ENCODE data around the gene SLC12A7.

The SLC12A7 gene

GRCh38 chr5:1011226-1011631 is 100.6 kb downstream of the SLC12A7 start:
- TF ChIP-seq, protein P1, sequence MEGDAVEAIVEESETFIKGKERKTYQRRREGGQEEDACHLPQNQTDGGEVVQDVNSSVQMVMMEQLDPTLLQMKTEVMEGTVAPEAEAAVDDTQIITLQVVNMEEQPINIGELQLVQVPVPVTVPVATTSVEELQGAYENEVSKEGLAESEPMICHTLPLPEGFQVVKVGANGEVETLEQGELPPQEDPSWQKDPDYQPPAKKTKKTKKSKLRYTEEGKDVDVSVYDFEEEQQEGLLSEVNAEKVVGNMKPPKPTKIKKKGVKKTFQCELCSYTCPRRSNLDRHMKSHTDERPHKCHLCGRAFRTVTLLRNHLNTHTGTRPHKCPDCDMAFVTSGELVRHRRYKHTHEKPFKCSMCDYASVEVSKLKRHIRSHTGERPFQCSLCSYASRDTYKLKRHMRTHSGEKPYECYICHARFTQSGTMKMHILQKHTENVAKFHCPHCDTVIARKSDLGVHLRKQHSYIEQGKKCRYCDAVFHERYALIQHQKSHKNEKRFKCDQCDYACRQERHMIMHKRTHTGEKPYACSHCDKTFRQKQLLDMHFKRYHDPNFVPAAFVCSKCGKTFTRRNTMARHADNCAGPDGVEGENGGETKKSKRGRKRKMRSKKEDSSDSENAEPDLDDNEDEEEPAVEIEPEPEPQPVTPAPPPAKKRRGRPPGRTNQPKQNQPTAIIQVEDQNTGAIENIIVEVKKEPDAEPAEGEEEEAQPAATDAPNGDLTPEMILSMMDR (conservative IDR thresholded peaks at IDR 0.05; ENCODE audit: low read length), result peak; percentile 71
- TF ChIP-seq EZH2phosphoT487 (IDR thresholded peaks at IDR 0.05; ENCODE audit: borderline replicate concordance), result no peak
- Histone ChIP-seq H3K4me1 (ENCODE audit: insufficient read depth, low read length, poor library complexity, severe bottlenecking) (peaks cover 37% of the 10 kb centered on the region), H3K4me2 (ENCODE audit: low read depth, low read length, poor library complexity, severe bottlenecking) (peak overlapping the region; percentile 84), H3K27me3 (ENCODE audit: insufficient read depth, low read length, poor library complexity, severe bottlenecking) (no peaks in the 10 kb centered on the region), H4K20me1 (ENCODE audit: insufficient read depth, low read length, poor library complexity, severe bottlenecking) (peaks cover 30% of the 10 kb centered on the region), H3K9ac (ENCODE audit: low read depth, low read length, poor library complexity, severe bottlenecking) (peak overlapping the region; percentile 68), H3K36me3 (ENCODE audit: insufficient read depth, low read length) (no peaks in the 10 kb centered on the region; the same call in 1 of the 2 replicates), H3K4me3 (ENCODE audit: low read length, poor library complexity, severe bottlenecking) (peak overlapping the region; percentile 72), H3F3A (ENCODE audit: low read depth) (no peaks in the 10 kb centered on the region), H3K79me2 (ENCODE audit: insufficient read depth, low read length) (peaks cover 54% of the 10 kb centered on the region), H3K9me3 (ENCODE audit: insufficient read depth, low read depth, low read length) (no peaks in the 10 kb centered on the region), H3K9me2 (replicated peaks; ENCODE audit: low read depth, low read length) (no peaks in the 10 kb centered on the region), H2AFZ (ENCODE audit: low read length) (no peak overlapping the region)

DNA sequence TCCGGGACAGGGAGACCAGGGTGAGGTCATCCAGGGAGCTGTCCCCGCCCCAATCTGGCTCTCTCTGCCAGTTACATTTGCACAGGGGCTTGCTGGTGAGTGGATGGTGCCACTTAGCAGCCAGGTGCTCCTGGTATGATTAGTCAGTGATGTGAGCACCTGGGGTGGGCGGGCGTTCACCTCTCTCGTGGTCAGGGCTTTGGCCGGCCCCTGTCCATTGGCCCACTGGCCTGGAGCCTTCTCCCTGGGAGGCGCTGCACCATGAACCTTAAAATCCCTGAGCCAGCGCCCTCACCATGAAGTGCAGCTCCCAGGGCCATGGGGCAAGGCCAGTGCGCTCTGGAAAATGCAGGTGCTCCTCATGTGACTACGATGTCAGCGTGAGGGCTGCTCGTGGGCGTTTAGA is 101.2 kb downstream of the SLC12A7 start:
- Histone ChIP-seq H3K27me3 (ENCODE audit: insufficient read depth, low read length, poor library complexity, severe bottlenecking) (no peaks in the 10 kb centered on the region), H3K9ac (ENCODE audit: low read depth, low read length, poor library complexity, severe bottlenecking) (peak overlapping the region; percentile 68), H3K4me1 (ENCODE audit: insufficient read depth, low read length, poor library complexity, severe bottlenecking) (peaks cover 37% of the 10 kb centered on the region), H3K4me2 (ENCODE audit: low read depth, low read length, poor library complexity, severe bottlenecking) (peak overlapping the region; percentile 84), H3K9me2 (replicated peaks; ENCODE audit: low read depth, low read length) (no peaks in the 10 kb centered on the region), H3K79me2 (ENCODE audit: insufficient read depth, low read length) (peaks cover 54% of the 10 kb centered on the region), H2AFZ (ENCODE audit: low read length) (no peak overlapping the region), H4K20me1 (ENCODE audit: insufficient read depth, low read length, poor library complexity, severe bottlenecking) (peaks cover 30% of the 10 kb centered on the region), H3K4me3 (ENCODE audit: low read length, poor library complexity, severe bottlenecking) (peak overlapping the region; percentile 72), H3K36me3 (ENCODE audit: insufficient read depth, low read length) (no peaks in the 10 kb centered on the region; the same call in 1 of the 2 replicates), H3F3A (ENCODE audit: low read depth) (no peaks in the 10 kb centered on the region), H3K9me3 (ENCODE audit: insufficient read depth, low read depth, low read length) (no peaks in the 10 kb centered on the region)
- TF ChIP-seq, protein P1 (conservative IDR thresholded peaks at IDR 0.05; ENCODE audit: low read length), result no peak
- TF ChIP-seq EZH2phosphoT487 (IDR thresholded peaks at IDR 0.05; ENCODE audit: borderline replicate concordance), result no peak

GRCh38 chr5:1010181-1010510 is 101.7 kb downstream of the SLC12A7 start:
- Histone ChIP-seq H3K79me2 (ENCODE audit: insufficient read depth, low read length) (peaks cover 54% of the 10 kb centered on the region), H3K9ac (ENCODE audit: low read depth, low read length, poor library complexity, severe bottlenecking) (peak overlapping the region; percentile 68), H2AFZ (ENCODE audit: low read length) (no peak overlapping the region), H3K9me2 (replicated peaks; ENCODE audit: low read depth, low read length) (no peaks in the 10 kb centered on the region), H3K9me3 (ENCODE audit: insufficient read depth, low read depth, low read length) (no peaks in the 10 kb centered on the region), H3K36me3 (ENCODE audit: insufficient read depth, low read length) (no peaks in the 10 kb centered on the region; the same call in 1 of the 2 replicates), H3K4me1 (ENCODE audit: insufficient read depth, low read length, poor library complexity, severe bottlenecking) (peaks cover 38% of the 10 kb centered on the region), H3F3A (ENCODE audit: low read depth) (no peaks in the 10 kb centered on the region), H3K27me3 (ENCODE audit: insufficient read depth, low read length, poor library complexity, severe bottlenecking) (no peaks in the 10 kb centered on the region), H3K4me2 (ENCODE audit: low read depth, low read length, poor library complexity, severe bottlenecking) (peak overlapping the region; percentile 84), H4K20me1 (ENCODE audit: insufficient read depth, low read length, poor library complexity, severe bottlenecking) (peaks cover 30% of the 10 kb centered on the region), H3K4me3 (ENCODE audit: low read length, poor library complexity, severe bottlenecking) (peak overlapping the region; percentile 72)
- TF ChIP-seq EZH2phosphoT487 (IDR thresholded peaks at IDR 0.05; ENCODE audit: borderline replicate concordance), result no peak
- TF ChIP-seq, protein P1 (conservative IDR thresholded peaks at IDR 0.05; ENCODE audit: low read length), result peak; percentile 77

Data from Loucy (cell line).